ENCODE results near the gene ALG13.
"Not testable (repeated sequence)": the region's sequence is repeated elsewhere in the genome, so short reads cannot be mapped to it uniquely, and the experiment has no call there.

Gene ALG13

DNA sequence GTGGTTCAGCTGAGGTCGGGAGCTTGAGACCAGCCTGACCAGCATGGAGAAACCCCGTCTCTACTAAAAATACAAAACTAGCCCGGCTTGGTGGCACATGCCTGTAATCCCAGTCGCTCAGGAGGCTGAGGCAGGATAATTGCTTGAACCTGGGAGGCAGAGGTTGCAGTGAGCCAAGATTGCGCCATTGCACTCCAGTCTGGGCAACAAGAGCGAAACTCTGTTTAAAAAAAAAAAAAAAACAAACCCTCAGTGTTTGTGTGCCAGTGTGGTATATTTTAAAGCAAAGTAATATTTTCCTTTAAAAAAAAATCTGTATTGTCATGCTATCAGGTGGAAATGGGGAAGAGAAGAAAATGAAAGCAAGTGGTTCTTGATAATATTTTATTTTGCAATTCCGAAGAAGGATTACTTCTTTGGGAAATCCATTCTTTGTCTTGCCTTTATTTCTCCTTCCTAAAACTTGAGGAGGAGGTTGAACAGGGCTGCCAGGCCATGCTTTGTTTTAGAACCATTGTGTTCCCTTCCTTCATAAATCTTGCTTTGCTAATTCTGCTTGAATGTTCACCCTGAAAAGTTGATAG, 14.4 kb downstream of the ALG13 start:
- peaks cover 43% of the 10 kb centered on the region for H3K36me3 Mint-ChIP-seq (ENCODE audit: low read depth)
- peaks cover 5% of the 10 kb centered on the region for H3K4me1 Mint-ChIP-seq (ENCODE audit: low read depth)
- DNase-seq, result no peak
- H3K27ac Mint-ChIP-seq, result no peak overlapping the region
- no peak overlapping the region for H3K4me3 Mint-ChIP-seq
- no peaks in the 10 kb centered on the region for H3K9me3 Mint-ChIP-seq
- no peaks in the 10 kb centered on the region for H3K27me3 Mint-ChIP-seq

DNA sequence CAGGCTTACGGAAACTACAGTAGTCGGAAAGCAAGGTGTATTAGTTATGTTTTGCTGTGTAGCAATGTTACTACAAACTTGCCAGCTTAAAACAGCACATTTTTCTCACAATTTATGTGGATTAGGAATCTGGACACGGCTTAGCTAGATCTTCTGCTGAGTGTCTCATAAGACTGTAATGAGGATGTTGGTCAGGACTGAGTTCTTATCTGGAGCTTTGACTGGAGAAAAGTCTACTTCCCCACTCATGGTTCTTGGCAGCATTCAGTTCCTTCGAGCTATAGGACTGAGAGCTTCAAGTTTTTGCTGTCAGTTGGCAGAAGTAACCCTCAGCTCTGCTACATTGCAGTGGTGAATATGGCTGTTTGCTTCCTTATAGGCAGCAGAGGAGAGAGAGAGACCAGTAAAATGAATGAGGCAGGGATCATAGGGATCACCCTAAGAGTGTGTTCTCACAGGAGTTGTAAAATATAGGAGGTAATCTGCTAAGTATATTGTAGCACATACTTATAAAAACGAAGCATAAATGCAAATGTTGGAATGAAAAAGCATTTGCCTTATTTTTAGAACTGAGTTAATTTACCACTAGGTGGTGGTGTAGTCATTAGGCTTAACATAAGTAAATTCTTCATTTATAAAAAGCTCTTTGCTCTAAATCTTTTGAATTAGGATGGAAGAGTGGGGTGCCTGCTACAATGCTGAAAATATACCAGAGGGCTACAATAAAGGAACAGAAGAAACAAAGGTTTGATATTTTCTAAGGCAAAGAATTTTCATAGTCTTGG, 38.6 kb downstream of the ALG13 start:
- Mint-ChIP-seq H3K4me1 (ENCODE audit: low read depth) (no peaks in the 10 kb centered on the region), H3K36me3 (ENCODE audit: low read depth) (peaks cover 57% of the 10 kb centered on the region), H3K27ac (no peak overlapping the region), H3K9me3 (no peaks in the 10 kb centered on the region), H3K27me3 (peaks cover 7% of the 10 kb centered on the region), H3K4me3 (no peak overlapping the region)
- no peak for DNase-seq

DNA sequence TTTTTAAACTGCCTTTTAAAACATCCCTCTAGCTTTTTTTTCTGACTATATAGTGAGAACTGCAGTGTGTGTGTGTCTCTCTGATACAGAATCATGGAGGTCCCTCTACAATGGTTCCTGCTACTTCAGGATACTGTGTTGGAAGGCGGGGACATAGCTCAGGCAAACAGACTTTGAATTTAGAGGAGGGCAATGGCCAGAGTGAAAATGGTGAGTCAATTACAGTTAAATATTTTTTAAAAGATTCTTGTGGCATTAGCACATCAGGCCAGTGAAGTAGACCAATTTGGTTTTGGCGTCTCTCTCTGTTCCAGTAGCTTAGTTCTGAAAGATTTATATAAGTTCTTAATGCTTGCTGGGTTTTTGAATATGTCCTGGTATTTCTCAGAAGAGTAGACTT, 47.1 kb downstream of the ALG13 start:
- no peaks in the 10 kb centered on the region for H3K4me1 Mint-ChIP-seq (ENCODE audit: low read depth)
- H3K36me3 Mint-ChIP-seq (ENCODE audit: low read depth), result peaks cover 91% of the 10 kb centered on the region
- H3K27ac Mint-ChIP-seq, result no peak overlapping the region
- H3K9me3 Mint-ChIP-seq, result no peaks in the 10 kb centered on the region
- peaks cover 10% of the 10 kb centered on the region for H3K27me3 Mint-ChIP-seq
- H3K4me3 Mint-ChIP-seq, result no peak overlapping the region
- DNase-seq, result no peak

DNA sequence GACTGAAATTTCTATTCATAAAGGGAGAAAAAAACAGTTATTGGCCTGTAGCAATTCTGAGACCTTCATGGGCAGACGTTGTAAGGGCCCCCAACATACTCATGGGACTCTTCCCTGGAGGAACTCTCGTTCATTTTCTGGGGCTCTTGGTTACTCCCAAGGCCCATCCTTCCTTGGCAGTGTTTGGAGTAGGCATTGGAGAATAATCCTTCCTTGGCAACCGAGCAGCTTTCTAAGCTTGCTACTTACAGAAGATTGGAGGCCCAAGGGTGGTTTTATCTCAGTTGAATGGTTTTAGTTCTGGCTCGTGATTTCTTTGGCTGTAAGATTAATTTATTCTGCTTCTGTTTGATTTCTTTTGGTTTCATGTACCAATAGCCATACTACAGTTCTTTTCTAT, 50.4 kb downstream of the ALG13 start:
- peaks cover 94% of the 10 kb centered on the region for H3K36me3 Mint-ChIP-seq (ENCODE audit: low read depth)

DNA sequence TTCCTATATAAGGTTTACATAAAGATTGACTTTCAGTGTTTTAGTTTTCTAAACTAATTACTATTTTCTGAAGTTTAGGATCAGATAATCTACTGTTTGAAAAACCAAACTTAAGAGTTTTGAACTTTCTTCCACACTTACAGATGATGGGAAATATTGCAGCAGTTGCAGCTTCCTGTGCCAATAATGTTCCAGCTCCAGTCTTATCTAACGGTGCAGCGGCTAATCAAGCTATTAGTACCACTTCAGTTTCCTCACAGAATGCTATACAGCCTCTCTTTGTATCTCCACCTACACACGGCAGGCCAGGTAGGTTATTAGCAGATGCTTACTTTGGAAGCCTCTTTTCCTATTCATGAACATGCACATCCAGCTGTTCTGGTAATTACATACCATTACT, 55.6 kb downstream of the ALG13 start:
- H3K27me3 Mint-ChIP-seq, result peaks cover 11% of the 10 kb centered on the region
- no peak overlapping the region for H3K27ac Mint-ChIP-seq
- H3K4me1 Mint-ChIP-seq (ENCODE audit: low read depth), result no peaks in the 10 kb centered on the region
- H3K9me3 Mint-ChIP-seq, result no peaks in the 10 kb centered on the region
- no peak overlapping the region for H3K4me3 Mint-ChIP-seq
- no peak for DNase-seq
- H3K36me3 Mint-ChIP-seq (ENCODE audit: low read depth), result peaks cover 90% of the 10 kb centered on the region

More for the DNA sequence above, 50.4 kb downstream of the ALG13 start:
- H3K4me1 Mint-ChIP-seq (ENCODE audit: low read depth), result no peaks in the 10 kb centered on the region
- H3K9me3 Mint-ChIP-seq, result no peaks in the 10 kb centered on the region
- H3K27me3 Mint-ChIP-seq, result peaks cover 15% of the 10 kb centered on the region
- DNase-seq, result no peak
- no peak overlapping the region for H3K4me3 Mint-ChIP-seq
- no peak overlapping the region for H3K27ac Mint-ChIP-seq

DNA sequence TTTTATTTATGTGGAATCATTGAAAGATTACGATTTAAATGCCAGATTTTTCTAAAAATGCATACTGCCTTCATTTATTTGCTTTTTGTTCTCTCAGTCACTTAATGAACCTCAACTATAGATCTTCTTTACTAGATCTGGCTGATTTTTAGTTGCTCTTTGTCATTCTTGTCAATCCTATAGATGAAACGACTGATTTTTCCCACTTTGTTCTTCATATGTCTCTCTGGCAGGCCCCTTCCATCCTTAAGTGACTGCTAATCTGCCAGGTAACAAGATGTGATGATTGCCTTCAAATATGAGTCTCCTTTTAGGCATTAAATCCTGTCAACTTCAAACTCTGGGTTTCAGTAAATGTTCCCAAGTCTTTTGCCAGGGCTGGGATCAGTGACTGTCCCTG, 61.0 kb downstream of the ALG13 start:
- DNase-seq, result no peak
- H3K4me1 Mint-ChIP-seq (ENCODE audit: low read depth), result no peaks in the 10 kb centered on the region
- H3K4me3 Mint-ChIP-seq, result no peak overlapping the region
- H3K9me3 Mint-ChIP-seq, result no peaks in the 10 kb centered on the region
- peaks cover 83% of the 10 kb centered on the region for H3K36me3 Mint-ChIP-seq (ENCODE audit: low read depth)
- H3K27ac Mint-ChIP-seq, result no peak overlapping the region
- no peaks in the 10 kb centered on the region for H3K27me3 Mint-ChIP-seq

DNA sequence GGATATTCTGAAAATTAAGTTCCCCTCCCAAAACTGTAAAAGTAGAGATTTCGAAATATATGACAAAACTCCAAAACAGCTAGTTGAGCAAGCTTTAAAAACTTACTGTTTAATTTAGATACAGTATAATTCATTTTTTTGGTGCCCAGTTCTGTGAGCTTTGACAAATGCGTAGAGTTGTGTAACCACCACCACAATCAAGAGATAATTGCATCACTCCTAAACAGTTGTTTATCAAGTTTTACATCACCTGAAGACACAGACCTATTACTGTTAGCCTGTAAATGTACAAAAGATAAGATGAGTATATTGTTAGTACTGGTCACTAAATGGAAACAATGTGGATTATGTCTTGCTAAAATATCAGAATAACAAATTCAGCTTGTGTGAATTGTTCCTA, 62.3 kb downstream of the ALG13 start:
- Mint-ChIP-seq H3K36me3 (ENCODE audit: low read depth) (peaks cover 82% of the 10 kb centered on the region), H3K9me3 (no peaks in the 10 kb centered on the region), H3K4me3 (no peak overlapping the region), H3K4me1 (ENCODE audit: low read depth) (no peaks in the 10 kb centered on the region), H3K27ac (no peak overlapping the region), H3K27me3 (no peaks in the 10 kb centered on the region)
- no peak for DNase-seq

DNA sequence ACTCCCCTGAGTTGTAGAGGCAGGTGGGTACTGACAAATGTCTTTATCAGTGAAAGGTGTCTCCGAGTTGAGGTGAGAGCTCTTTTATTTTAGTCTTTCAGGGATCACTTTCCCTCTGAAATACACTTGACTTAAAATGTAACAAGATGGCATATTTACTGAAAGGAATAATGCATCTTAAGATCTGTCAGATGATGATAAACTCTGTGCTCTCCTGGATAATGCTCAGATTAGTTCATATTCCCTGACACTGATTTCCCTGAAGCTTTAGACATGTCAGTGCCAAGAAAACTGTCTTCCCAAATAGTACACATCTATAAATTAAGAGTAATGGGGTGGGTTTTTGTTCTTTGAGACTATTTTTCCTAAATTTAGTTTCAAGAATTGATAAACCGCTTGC, 75.5 kb downstream of the ALG13 start:
- peaks cover 83% of the 10 kb centered on the region for H3K36me3 Mint-ChIP-seq (ENCODE audit: low read depth)
- H3K27ac Mint-ChIP-seq, result no peak overlapping the region
- peaks cover 3% of the 10 kb centered on the region for H3K9me3 Mint-ChIP-seq
- peaks cover 7% of the 10 kb centered on the region for H3K4me1 Mint-ChIP-seq (ENCODE audit: low read depth)
- H3K27me3 Mint-ChIP-seq, result peaks cover 10% of the 10 kb centered on the region
- H3K4me3 Mint-ChIP-seq, result no peak overlapping the region
- DNase-seq, result no peak

DNA sequence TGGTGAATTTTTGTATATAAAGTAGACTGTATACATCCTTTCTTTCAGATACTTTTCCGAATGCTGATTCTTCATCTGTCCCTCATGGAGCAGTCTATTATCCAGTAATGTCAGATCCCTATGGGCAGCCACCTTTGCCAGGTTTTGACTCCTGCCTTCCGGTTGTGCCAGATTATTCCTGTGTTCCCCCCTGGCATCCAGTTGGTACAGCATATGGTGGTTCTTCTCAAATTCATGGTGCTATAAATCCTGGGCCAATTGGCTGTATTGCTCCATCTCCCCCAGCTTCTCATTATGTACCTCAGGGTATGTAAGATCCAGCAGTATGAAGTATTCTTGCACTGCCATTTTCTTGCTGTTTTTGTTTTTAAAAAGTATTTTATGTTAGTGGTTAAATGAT, 78.7 kb downstream of the ALG13 start:
- Mint-ChIP-seq H3K4me1 (ENCODE audit: low read depth) (peaks cover 12% of the 10 kb centered on the region), H3K27me3 (peaks cover 8% of the 10 kb centered on the region), H3K27ac (no peak overlapping the region), H3K36me3 (ENCODE audit: low read depth) (peaks cover 73% of the 10 kb centered on the region), H3K4me3 (no peak overlapping the region), H3K9me3 (no peaks in the 10 kb centered on the region)
- DNase-seq, result no peak

DNA sequence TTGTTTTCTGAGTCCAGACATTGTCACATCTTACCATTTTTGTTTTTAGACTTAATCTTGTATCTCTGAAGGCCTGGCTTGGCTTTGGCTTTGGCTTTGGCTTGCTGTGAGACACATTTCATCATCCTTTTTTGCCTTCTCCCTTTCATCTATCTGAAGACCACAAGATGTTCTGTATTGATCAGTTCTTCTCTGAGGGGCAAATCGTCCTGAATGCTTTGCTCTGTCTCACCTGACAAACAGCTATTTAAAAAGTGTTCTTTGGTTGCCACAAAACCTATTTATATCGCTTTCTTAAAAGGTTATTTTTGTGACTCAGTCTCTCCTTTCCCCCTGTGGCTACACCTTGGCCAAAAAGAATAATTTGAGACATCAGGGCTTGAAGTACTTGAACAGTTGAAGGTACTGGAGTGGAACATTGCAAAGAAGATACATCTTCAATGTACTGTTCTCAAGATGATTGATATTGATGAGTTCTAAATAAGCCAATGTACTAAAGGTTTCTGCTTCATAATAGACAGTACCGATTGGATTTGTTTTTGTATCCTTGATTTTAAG, 80.7 kb downstream of the ALG13 start:
- Mint-ChIP-seq H3K9me3 (no peaks in the 10 kb centered on the region), H3K4me3 (no peak overlapping the region), H3K36me3 (ENCODE audit: low read depth) (peaks cover 74% of the 10 kb centered on the region), H3K4me1 (ENCODE audit: low read depth) (peaks cover 12% of the 10 kb centered on the region), H3K27me3 (peaks cover 8% of the 10 kb centered on the region), H3K27ac (peak overlapping the region; percentile 77)
- DNase-seq, result no peak

DNA sequence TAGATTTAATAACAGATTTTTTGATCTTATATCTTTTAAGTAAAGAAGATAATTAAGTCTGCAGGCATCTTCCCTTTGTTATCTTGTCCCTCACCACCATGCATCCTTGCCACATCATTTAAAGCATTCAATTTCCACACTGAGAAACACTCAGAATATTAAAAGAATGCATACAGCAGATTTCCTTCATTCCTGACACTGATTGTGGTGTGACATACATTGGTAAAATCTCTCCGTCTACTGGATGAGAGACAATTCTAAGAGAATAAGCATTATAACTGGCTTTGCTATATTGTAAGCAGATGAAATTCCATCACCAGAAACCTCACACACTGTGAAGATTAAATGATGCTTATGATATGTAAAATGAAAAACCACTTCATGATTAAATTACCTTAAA, 97.6 kb downstream of the ALG13 start:
- H3K4me1 Mint-ChIP-seq (ENCODE audit: low read depth), result no peaks in the 10 kb centered on the region
- H3K27ac Mint-ChIP-seq, result no peak overlapping the region
- H3K4me3 Mint-ChIP-seq, result no peak overlapping the region
- no peak for DNase-seq
- no peaks in the 10 kb centered on the region for H3K9me3 Mint-ChIP-seq
- H3K27me3 Mint-ChIP-seq, result peaks cover 8% of the 10 kb centered on the region
- peaks cover 7% of the 10 kb centered on the region for H3K36me3 Mint-ChIP-seq (ENCODE audit: low read depth)

DNA sequence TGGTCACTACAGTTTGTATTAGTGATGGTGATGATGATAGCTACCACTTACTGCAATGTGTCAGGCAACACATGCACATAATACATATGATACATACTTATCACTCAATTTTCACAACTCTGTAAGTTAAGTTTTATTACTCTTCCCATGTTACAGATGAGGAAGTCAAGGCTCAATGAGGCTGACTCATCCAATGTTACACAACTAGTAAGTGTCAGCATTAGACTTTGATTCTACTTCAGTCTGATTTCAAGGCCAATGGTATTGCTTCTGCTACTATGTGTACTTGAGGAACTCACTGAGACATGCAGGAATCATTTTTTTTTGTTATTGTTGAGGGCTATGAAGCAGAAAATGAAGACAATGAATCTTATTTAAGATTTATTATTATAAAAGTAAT, 98.6 kb downstream of the ALG13 start:
- no peaks in the 10 kb centered on the region for H3K9me3 Mint-ChIP-seq
- no peak for DNase-seq
- H3K4me1 Mint-ChIP-seq (ENCODE audit: low read depth), result no peaks in the 10 kb centered on the region
- H3K27ac Mint-ChIP-seq, result no peak overlapping the region
- peaks cover 7% of the 10 kb centered on the region for H3K36me3 Mint-ChIP-seq (ENCODE audit: low read depth)
- H3K27me3 Mint-ChIP-seq, result peaks cover 11% of the 10 kb centered on the region
- no peak overlapping the region for H3K4me3 Mint-ChIP-seq

DNA sequence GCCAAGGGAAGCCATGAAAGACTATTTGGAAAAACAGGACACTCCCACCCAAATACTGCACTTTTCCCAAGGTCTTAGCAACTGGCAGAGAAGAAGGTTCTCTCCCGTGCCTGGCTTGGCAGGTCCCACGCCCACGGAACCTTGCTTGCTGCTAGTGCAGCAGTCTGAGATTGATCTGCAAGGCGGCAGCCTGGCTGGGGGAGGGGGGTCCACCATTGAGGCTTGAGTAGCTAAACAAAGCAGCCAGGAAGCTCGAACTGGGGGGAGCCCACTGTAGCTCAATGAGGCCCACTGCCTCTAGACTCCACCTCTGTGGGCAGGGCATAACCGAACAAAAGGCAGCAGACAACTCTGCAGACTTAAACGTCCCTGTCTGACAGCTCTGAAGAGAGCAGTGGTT, 103.7 kb downstream of the ALG13 start:
- no peaks in the 10 kb centered on the region for H3K4me1 Mint-ChIP-seq (ENCODE audit: low read depth)
- H3K9me3 Mint-ChIP-seq, result peaks cover 11% of the 10 kb centered on the region
- H3K27me3 Mint-ChIP-seq, result peaks cover 14% of the 10 kb centered on the region
- peaks cover 7% of the 10 kb centered on the region for H3K36me3 Mint-ChIP-seq (ENCODE audit: low read depth)
- no peak overlapping the region for H3K4me3 Mint-ChIP-seq
- no peak for DNase-seq
- no peak overlapping the region for H3K27ac Mint-ChIP-seq

DNA sequence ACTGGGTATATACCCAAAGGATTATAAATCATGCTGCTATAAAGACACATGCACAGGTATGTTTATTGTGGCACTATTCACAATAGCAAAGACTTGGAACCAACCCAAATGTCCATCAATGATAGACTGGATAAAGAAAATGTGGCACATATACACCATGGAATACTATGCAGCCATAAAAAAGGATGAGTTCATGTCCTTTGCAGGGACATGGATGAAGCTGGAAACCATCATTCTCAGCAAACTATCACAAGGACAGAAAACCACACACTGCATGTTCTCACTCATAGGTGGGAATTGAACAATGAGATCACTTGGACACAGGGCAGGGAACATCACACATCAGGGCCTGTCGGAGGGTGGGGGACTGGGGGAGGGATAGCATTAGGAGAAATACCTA, 109.1 kb downstream of the ALG13 start:
- H3K4me1 Mint-ChIP-seq (ENCODE audit: low read depth); DNase-seq; H3K4me3 Mint-ChIP-seq; H3K36me3 Mint-ChIP-seq (ENCODE audit: low read depth); H3K27me3 Mint-ChIP-seq; H3K27ac Mint-ChIP-seq: not testable (repeated sequence)
- H3K9me3 Mint-ChIP-seq, result peaks cover 21% of the 10 kb centered on the region
